ENCODE measurements around the gene CLPTM1L.

CLPTM1L gene

GRCh38 chr5:1330847-1331831 is 13.8 kb downstream of the CLPTM1L start:
- Histone ChIP-seq H3K9me3 (ENCODE audit: control insufficient read depth, insufficient read depth, low read depth, low read length) (no peaks in the 10 kb centered on the region), H3K27ac (ENCODE audit: extremely low read depth, low read depth, low read length) (no peak overlapping the region), H3K4me1 (ENCODE audit: control insufficient read depth, insufficient read depth, low read length) (no peaks in the 10 kb centered on the region), H3K36me3 (ENCODE audit: control insufficient read depth in 2 of 2, insufficient read depth in 1 of 2, low read length in 2 of 2) (peaks cover 8 to 76% of the 10 kb centered on the region in 2 experiments), H3K4me3 (ENCODE audit: low read depth, low read length) (no peak overlapping the region)
- peak; percentile 62 for TF ChIP-seq KLF9 (tag by site-specific recombination; IDR thresholded peaks at IDR 0.05; ENCODE audit: low read depth)
- TF ChIP-seq REST (tag by site-specific recombination; IDR thresholded peaks at IDR 0.05), result no peak
- POLR2A ChIA-PET, result no interaction called here
- CTCF ChIA-PET, result interaction anchor here (0.9 kb wide), 1 partner anchor 163 kb away, joined by 4 read pairs; no protein-coding TSS in a partner anchor

GRCh38 chr5:1330146-1330846 is 14.6 kb downstream of the CLPTM1L start:
- peaks cover 8 to 76% of the 10 kb centered on the region in 2 experiments for H3K36me3 ChIP-seq (ENCODE audit: control insufficient read depth in 2 of 2, insufficient read depth in 1 of 2, low read length in 2 of 2)
- no peak overlapping the region for H3K4me3 ChIP-seq (ENCODE audit: low read depth, low read length)
- no peak overlapping the region for H3K27ac ChIP-seq (ENCODE audit: extremely low read depth, low read depth, low read length)
- TF ChIP-seq SCRT1 (tag by site-specific recombination; IDR thresholded peaks at IDR 0.05; ENCODE audit: borderline replicate concordance) (no peak), IKZF3 (tag by site-specific recombination; IDR thresholded peaks at IDR 0.05) (no peak), SP2 (tag by site-specific recombination; IDR thresholded peaks at IDR 0.05) (no peak), ZNF280D (tag by site-specific recombination; IDR thresholded peaks at IDR 0.05) (no peak), ZNF544 (tag by site-specific recombination; IDR thresholded peaks at IDR 0.05) (no peak), FEZF1 (tag by site-specific recombination; IDR thresholded peaks at IDR 0.05) (peak; percentile 54), ZNF433 (tag by site-specific recombination; IDR thresholded peaks at IDR 0.05; ENCODE audit: low read depth) (no peak)
- no peaks in the 10 kb centered on the region for H3K9me3 ChIP-seq (ENCODE audit: control insufficient read depth, insufficient read depth, low read depth, low read length)
- ChIA-PET POLR2A (no interaction called here), CTCF (interaction anchor here (0.9 kb wide), 1 partner anchor 162 kb away, joined by 4 read pairs; no protein-coding TSS in a partner anchor)
- no peaks in the 10 kb centered on the region for H3K4me1 ChIP-seq (ENCODE audit: control insufficient read depth, insufficient read depth, low read length)

GRCh38 chr5:1329111-1329579 is 15.8 kb downstream of the CLPTM1L start:
- no peak for TF ChIP-seq ZFHX2 (tag by site-specific recombination; conservative IDR thresholded peaks at IDR 0.05)
- TF ChIP-seq ZSCAN16 (tag by site-specific recombination; IDR thresholded peaks at IDR 0.05), result peak; percentile 78
- Histone ChIP-seq H3K36me3 (ENCODE audit: control insufficient read depth in 2 of 2, insufficient read depth in 1 of 2, low read length in 2 of 2) (peaks cover 1 to 76% of the 10 kb centered on the region in 2 experiments; a peak in 2 of 3 replicates), H3K4me3 (ENCODE audit: low read depth, low read length) (no peak overlapping the region), H3K9me3 (ENCODE audit: control insufficient read depth, insufficient read depth, low read depth, low read length) (no peaks in the 10 kb centered on the region), H3K4me1 (ENCODE audit: control insufficient read depth, insufficient read depth, low read length) (no peaks in the 10 kb centered on the region), H3K27ac (ENCODE audit: extremely low read depth, low read depth, low read length) (no peak overlapping the region)
- ChIA-PET POLR2A (interaction anchor here (2.5 to 3.6 kb wide), 2 partner anchors 15 to 19 kb away, joined by 7 to 37 read pairs; partner anchors contain the start of gene CLPTM1L), CTCF (interaction anchor here (0.6 to 0.7 kb wide), 2 partner anchors 190 to 292 kb away, joined by 3 to 4 read pairs; no protein-coding TSS in a partner anchor)

Measured in HEK293 (cell line).